HEK293 (cell line): ENCODE results near the gene TWF2.

Experiments used
- CTCF ChIP-seq: fragments of 450-650 bp; formaldehyde crosslinking; IDR thresholded peaks from 2 replicates; pipeline ENCODE4 v1.5.1; 2016; ENCODE audit warnings: missing biosample characterization, missing genetic modification characterization
- PBX3 ChIP-seq: sonication (generic); formaldehyde crosslinking; IDR thresholded peaks from 2 replicates; pipeline ENCODE4 v1.8.1; 2022; ENCODE audit warnings: mild to moderate bottlenecking, moderate library complexity, missing genetic modification reagents
- ZBTB49 ChIP-seq: fragments of 450-650 bp; formaldehyde crosslinking; IDR thresholded peaks from 2 replicates; pipeline ENCODE4 v1.5.1; 2016; ENCODE audit warnings: missing biosample characterization, missing genetic modification characterization, low read depth
- ZNF416 ChIP-seq: fragments of 450-650 bp; formaldehyde crosslinking; IDR thresholded peaks from 2 replicates; pipeline ENCODE4 v1.5.1; 2016; ENCODE audit warnings: missing biosample characterization, missing genetic modification characterization
- ZNF596 ChIP-seq: fragments of 450-650 bp; IDR thresholded peaks from 2 replicates; pipeline ENCODE4 v1.5.0; 2018; ENCODE audit warnings: missing biosample characterization, mild to moderate bottlenecking, missing genetic modification characterization, moderate library complexity
- ZNF654 ChIP-seq: fragments of 450-650 bp; formaldehyde crosslinking; IDR thresholded peaks from 2 replicates; pipeline ENCODE4 v1.5.1; 2016; ENCODE audit warnings: low read depth, missing biosample characterization, missing genetic modification characterization
- ZNF747 ChIP-seq: fragments of 450-650 bp; formaldehyde crosslinking; IDR thresholded peaks from 2 replicates; pipeline ENCODE4 v1.5.1; 2016; ENCODE audit warnings: missing biosample characterization, missing genetic modification characterization
- ZNF777 ChIP-seq: fragments of 450-650 bp; formaldehyde crosslinking; IDR thresholded peaks from 2 replicates; pipeline ENCODE4 v1.5.1; 2017; ENCODE audit warnings: missing biosample characterization, missing genetic modification characterization, borderline replicate concordance

- TF ChIP-seq ZNF747, result no peak
- no peak for TF ChIP-seq PBX3 (CRISPR knock-in tag)
- TF ChIP-seq ZNF654, result no peak
- no peak for TF ChIP-seq CTCF
- no peak for TF ChIP-seq ZNF416 (tag by site-specific recombination)
- TF ChIP-seq ZNF777 (tag by site-specific recombination), result no peak
- TF ChIP-seq ZNF596 (tag by site-specific recombination), result no peak
- no peak for TF ChIP-seq ZBTB49 (tag by site-specific recombination)
Measured at GRCh38 chr3:52213901-52214300, 25.1 kb downstream of the TWF2 start.
